GM21526 (cell line): ENCODE results near the gene BRPF1.

Experiments used
- ATAC-seq: cut with Tn5 transposase; IDR thresholded peaks from one replicate; pipeline ENCODE4 v1.9.1; 2021; ENCODE audit warnings: moderate library complexity; ENCODE audit not compliant: unreplicated experiment, low FRiP score

Gene BRPF1

DNA sequence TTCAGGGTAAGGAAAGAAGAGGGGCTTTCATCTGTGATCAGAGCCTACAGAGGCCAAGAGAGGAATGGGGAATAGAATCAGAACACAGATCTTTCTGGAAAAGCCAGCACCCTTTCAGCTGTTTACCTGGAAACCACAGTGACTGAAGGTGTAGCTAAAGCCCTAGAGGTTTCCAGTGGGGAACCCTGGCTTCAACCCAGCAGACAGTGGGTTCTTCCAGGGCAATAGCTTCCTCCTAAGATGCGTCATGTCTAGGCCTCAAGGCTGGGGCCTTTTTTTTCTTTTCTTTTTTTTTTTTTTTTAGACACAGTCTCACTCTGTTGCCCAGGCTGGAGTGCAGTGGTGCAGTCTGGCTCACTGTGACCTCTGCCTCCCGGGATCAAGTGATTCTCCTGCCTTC is 31.0 kb upstream of the BRPF1 start:
- no peak for ATAC-seq

DNA sequence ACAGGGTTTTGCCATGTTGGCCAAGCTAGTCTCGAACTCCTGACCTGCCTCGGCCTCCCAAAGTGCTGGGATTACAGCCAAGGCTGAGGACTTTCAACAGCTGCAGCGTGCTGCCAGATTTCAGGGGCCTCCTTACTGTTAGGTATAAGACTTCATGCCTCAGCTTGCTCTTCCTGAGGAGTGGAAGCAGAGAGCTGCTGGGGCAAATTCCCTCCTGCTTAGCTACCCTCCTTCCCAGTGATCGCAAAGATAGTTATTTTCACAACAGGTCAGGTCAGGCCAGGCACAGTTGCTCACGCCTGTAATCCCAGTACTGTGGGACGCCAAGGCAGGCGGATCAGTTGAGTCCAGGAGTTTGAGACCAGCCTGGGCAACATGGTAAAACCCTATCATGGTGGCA is 30.5 kb upstream of the BRPF1 start:
- no peak for ATAC-seq

DNA sequence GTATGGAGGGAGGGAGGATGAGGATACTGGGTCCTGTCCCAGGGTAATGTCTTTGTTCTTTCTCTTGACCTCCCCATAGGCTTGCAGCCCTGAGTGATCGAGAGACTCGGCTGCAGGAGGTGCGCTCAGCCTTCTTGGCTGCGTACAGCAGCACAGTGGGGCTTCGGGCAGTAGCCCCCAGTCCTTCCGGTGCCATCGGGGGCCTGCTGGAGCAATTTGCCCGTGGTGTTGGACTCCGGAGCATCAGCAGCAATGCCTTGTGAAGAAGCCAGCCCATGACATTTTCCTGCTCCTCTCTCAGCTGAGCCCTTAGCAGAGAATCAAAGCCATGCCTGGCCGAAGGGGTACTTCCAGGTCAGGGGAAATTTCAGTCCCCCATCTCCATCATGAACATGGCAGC is 29.8 kb upstream of the BRPF1 start:
- no peak for ATAC-seq

DNA sequence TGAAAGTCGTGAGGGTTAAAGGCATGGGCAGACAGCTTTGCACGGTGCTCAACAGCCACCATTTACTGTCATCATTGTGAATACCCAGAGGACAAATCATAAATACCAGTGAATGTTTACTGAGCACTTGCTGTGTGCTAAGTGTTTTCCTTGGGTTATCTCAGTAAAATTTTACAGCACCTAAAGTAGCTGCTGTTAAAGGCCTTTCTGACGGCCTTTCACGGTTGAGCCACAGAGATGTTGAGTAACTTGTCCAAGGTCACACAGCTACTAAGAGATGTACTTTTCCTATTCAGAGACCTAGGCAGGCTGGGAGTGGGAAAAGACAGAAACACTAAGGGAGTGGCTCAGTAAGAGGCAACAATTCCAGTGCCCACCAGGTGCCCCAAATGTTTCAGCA is 28.3 kb upstream of the BRPF1 start:
- ATAC-seq = no peak

DNA sequence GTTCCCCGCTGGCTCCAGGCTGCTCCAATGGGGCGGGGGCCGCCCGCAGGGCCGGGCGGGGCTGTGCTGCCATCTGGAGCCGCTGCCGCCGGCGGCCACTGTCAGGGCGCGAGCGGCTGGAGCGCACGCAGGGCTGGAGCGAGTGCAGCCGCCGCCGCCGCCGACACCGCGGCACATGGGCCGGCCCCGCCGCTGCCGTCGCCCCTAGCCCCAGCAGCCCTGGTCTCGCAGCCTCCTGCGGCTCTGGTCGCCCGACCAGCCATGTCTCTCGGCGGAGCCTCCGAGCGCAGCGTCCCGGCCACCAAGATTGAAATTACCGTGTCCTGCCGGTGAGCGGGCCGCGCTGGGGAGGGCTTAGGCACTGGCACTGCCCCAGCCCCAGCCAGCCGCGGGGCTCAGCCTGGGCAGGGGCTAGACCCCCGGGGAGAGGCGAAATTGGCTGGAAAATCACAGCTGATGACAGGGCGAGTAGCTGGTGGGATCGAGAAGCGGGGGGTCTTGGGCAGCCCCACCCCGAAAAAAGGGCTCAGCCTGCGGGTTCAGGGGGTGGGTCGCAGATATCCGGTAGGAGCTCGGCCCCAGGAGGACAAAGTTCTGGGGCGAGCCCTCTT is 27.7 kb upstream of the BRPF1 start, which contains the start of gene CPNE9:
Gene CPNE9 (plus strand): TSS at position 98 of the 611 bp plus-strand sequence. CDS start 164 bp downstream, at position 262.
- ATAC-seq = no peak

DNA sequence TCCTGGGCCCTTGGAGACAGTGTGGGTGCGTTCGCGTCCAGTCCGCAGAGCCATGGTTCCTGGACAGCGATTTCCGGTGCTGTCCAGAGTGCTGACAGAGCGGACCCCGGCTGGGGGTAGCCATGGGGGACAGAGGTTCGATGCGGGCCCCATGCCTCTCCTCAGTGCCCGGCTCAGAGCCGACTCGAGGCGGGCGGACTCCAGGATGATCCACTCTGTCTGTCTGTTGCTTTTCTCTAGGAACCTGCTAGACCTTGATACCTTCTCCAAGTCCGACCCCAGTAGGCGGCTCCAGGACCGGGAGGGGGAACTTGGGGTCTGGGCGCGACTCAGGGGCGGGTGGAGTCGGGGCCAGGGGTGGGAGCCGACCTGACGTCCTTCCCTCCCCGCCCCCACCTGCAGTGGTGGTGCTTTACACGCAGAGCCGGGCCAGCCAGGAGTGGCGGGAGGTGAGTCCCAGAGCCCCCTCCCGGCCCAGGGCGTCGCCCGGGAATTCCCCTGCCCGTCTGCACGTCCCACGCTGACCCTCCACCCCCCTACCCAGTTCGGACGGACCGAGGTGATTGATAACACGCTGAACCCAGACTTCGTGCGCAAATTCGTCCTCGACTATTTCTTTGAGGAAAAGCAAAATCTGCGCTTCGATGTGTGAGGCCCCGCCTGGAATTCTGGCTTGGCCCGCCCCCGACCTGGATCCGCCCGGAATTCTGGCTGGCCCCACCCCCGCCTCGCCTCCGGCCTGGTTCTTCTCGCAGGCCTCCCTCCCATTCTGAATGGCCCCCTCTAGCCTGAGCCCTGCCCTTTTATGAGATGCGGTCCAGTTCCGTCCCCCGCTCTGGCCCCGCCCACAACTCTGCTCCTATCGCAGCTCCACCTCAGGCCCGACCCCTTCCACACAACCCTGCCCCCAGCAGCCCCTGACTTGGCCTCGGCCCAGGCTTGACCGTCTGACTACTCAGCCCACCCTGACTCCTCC is 26.9 kb upstream of the BRPF1 start:
- no peak for ATAC-seq

DNA sequence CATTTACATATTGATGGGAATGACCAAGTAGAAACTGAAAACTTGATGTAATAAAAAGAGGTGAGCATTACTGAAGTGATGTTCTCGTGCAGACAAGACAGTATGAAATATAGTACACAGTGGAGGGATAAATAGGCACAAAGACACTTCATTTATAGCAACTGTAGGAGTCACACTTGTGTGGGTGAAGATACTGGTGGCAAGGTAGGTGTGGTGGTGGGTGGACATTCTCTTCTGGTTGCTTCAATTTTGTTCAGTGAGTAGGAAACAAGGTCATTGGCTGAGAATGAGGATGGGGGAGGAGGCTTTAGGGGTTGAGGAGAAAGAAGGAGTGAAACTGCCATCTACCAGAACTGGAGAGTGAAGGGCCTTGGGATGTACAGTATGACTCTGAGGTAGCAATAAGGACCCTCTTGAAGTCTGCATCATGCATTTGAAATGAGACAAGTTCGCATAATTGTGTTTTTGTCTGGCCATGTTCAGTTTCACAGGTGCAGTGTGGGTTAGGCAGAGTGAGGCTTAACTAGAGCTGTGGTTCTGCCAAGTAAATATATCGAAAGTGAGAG is 21.3 kb upstream of the BRPF1 start:
- no peak for ATAC-seq

DNA sequence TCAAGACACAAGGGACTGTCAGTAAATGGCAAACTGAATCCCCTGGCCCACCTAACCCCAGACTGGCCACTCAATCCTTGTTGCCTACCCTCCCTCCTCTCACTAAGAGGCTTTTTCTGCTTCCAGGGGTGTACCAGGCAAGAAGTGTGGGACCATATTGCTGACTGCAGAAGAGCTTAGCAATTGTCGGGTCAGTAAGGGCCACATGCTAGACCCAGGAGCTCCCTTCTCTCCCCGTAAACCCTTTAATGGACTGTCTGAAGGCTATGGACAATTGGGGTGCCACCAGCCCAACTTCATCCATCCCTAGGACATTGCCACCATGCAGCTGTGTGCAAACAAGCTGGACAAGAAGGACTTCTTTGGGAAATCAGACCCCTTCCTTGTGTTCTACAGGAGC is 19.1 kb upstream of the BRPF1 start:
- ATAC-seq = no peak

DNA sequence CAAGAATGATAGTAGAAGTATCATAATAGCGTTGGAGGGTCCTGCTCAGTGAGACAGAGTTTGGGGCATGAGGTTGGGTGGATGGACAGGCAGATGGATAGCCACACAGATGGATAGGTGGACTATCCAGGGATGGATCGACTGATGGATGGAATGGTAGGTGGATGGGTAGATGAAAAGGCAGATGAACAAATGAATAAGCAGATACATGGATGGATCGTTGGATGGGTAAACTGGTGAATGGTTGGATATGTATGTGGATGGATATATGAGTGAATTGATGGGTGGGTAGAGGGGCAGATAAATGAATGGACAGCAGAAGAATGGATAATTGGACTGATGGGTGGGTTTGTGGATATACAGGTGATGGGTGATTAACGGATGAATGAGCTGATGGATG is 18.4 kb upstream of the BRPF1 start:
- ATAC-seq = no peak

DNA sequence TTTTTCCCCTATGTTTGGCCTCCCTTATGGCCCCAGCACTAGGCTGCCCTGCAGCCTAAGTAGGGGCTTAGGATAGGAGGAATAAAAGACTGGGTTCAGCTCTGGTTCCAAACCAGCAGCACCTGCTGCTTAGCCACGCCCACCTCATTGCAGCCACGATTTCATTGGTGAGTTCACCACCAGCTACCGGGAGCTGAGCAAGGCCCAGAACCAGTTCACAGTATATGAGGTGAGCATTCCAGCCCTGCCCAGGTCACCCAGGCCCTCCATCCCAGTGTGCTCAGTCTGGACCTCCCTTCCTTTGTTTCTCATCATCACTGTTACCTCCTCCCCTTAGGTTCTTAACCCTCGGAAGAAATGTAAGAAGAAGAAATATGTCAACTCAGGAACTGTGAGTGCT is 16.4 kb upstream of the BRPF1 start:
- ATAC-seq = no peak

DNA sequence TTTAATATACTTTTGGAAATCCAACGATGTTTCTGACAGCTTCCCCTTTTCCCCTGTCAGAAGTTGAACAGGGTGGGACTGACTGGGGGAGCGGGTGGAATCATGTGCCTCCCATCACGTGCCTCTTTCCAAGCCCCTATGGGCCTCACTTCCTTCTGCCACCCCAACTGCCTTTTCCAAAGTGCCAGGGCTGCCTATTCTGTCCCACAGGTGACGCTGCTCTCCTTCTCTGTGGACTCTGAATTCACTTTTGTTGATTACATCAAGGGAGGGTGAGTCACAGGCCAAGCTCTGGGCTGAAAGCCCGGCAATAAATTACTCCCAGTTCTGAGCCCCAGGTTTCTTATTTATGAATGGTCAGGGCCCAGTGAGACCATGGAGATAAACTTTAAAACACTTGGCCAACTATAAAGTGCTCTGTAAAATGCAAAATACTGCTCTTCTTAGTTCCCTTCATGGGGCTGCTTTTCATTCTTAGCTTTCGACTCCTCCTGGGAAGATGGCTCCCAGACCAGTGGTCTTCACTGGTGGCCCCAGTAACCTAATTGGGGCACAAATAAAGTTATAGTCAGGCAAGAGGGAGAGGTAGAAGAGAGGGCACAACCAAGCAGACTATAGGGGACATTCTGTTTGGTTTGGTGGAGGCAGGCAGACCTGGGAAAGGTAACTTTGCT is 15.6 kb upstream of the BRPF1 start:
- ATAC-seq = no peak

DNA sequence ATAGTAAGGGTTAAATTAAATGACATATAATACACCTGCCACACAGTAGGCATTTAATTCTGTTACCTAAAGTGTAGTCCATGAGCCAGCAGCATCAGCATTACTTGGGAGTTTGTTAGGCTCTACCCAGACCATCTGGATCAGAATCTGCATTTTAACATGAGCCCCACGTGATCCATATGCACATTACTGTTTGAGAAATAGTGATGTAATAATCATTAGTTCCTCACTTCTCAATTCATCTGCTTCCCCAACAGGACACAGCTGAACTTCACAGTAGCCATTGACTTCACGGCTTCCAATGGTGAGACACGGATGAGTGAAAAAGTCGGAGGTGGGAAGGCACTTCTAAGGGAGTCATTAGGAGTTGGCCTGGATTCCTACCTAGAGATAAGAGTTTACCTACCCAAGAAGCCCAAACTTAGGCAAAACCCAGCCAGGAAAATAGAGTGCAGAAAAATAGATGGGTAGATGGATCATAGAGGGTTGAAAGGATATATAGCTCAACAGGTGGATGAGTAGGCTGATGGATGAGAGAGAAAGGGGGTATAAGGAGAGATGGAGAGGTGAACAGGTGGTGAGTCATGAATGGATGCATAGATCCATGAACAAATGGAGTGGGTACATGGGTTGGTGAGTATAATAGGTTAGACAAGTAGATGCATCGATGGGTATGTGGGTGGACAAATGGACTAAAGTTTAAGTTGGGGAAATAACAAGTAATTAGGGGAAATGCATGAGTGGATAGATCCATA is 14.6 kb upstream of the BRPF1 start:
- no peak for ATAC-seq

DNA sequence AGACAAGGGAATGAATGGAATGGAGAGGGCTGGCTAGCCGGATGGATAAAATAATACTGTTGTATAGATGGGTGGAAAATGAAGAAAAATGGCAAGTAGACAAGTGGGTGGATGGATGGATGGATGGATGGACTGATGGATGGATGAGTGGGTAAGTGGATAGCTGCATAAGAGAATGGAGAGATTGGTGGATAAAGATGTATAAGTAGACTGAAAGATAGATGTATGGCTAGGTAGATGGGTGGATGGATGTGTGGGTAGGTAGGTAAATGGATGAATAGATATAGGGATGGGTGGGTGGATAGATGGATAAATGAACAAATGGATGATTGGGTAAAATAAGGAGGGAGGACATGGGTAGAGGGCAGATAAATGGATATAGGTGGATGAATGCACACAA is 14.0 kb upstream of the BRPF1 start:
- no peak for ATAC-seq

DNA sequence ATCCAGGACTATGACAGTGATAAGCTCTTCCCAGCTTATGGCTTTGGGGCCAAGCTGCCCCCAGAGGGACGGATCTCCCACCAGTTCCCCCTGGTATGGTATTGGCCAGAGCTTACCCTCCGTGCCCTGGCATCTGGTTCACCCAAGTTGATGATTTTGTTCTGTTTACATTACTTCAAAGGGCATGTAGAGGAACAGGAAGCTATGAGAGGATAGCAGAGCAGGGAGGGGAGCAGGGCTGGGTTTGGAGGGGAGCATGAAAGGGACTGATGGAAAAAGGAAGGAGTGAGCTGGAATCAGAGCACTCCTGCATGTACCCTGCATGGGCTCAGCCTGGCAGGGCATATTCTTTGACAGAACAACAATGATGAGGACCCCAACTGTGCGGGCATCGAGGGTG is 13.4 kb upstream of the BRPF1 start:
- ATAC-seq = no peak

DNA sequence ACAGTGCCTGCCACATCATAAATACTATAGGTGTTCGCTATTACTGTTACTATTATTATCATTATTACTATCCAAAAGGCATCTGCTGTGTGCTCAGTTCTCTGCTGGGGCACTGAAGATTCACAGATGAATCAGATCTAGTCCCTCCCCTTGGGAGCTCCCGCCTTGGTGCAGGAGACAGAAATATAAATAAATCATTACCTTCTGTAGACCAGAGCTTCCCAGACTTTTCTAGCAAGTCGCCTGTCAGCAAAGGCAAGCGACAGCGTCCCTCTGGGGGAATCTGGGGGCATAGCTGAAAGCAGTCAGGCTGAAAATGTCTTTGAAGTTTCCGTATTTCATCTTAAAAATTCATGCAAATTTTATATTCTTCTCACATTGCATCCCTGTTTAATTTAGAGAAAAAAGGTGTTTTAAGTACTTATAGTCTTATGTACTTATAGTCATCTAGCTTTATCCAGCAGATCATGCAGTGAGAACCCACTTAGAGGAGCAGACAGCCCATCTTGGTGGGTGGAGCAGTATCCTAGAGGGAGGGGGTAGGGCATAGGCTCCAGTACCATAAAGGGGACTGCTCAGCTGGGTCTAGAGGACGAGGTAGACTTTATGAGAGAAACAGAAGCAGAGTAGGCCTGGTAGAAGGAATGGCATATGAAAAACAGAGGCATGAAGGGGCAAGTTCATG is 10.4 kb upstream of the BRPF1 start:
- no peak for ATAC-seq

DNA sequence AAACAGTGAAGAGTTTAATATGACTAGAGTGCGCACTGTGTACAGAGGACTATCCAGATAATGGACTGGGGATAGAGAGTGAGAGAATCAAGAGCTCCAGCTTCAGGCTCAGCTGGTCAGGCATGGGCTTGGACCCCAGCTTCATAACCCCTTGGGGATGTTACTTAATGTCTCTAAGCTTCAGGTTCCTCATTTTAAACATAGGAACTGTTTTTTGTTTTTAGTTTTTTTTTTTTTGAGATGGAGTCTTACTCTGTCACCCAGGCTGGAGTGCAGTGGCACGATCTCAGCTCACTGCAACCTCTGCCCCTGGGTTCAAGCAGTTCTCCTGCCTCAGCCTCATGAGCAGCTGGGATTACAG is 9.9 kb upstream of the BRPF1 start:
- no peak for ATAC-seq

DNA sequence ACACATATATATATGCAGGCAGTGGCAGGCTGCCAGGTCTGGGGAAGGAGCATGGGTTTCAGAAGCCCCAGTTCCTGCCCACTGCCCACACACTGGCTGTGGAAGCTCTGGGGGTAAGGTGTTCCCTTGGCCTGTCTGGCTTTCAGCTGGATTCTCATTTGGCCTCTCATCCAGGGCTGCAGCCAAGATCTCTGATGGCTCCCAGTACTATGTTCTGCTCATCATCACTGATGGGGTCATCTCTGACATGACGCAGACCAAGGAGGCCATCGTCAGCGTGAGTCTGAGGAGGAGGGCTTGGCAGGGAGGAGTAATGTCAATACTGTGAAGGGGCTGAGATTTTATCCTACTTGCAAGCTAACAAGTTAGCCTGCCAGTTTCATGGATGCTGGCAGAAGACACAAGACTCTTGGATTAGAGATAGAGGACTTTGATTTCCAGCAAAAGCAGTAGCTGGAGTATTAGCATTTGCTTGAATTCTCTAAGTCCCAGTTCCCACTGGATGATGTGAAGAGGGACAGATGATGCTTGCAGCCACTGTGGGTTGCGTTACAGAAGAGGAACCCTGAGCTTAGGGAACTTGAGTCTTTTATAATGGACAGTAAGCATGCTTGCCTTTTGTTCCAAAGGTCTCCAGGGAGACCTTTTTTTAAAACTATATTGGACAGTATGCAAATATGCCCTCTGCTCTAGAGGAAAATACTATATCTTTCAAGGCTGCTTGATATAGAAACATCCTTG is 5.6 kb upstream of the BRPF1 start:
- no peak for ATAC-seq

DNA sequence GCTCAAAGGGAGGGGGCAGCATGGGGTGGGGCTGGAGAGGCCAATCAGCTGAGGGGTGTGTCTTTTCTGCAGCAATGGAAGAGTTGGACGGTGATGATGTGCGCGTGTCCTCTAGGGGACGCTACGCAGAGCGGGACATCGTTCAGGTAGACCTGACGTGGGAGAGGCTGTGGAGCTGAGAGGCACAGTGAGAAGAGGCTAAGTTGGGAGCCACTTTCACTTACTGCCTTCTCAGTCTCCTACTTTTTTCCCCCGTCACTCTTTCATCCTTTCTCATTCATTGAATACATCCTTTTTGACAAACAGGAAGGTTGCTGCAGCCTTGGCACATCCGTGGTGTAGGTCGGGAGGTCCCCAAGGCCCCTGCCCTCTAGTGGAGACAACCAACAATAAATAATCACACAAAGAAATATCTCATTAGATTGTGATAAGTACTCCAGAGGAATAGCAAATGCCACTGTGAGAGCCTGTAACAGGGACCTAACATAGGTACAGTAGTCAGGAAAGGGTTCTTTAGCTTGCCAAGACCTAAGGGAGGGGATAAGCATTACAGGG is 4.4 kb upstream of the BRPF1 start:
- no peak for ATAC-seq

DNA sequence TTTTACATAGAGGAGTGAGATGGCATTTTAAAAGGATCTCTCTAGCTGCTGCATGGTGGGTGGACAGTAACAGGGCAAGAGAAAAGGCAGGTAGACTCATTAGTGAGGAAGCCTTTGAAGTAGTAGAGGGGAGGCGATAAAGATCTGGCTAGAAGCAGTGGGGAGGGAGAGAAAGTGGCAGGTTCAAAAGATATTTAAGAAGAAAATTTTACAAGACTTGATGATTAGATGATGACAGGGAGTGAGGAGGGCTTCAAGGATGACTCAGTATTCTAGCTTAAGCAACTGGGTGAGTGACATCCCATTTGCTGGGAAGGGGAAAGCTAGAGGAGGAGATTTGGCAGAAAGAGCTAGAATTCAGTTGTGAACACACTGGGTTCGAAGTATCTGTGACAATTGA is 3.8 kb upstream of the BRPF1 start:
- no peak for ATAC-seq
